ENCODE results near the gene CCL11.

The CCL11 gene

GRCh38 chr17:34257986-34258326 is 27.6 kb upstream of the CCL11 start:
- no peak for DNase-seq

- no peak for DNase-seq
These were observed 26.4 kb upstream of the CCL11 start for GRCh38 chr17:34259146-34259545.

GRCh38 chr17:34260861-34261260 is 24.7 kb upstream of the CCL11 start:
- no peak for DNase-seq

- no peak for DNase-seq
These were observed 23.8 kb upstream of the CCL11 start for GRCh38 chr17:34261568-34262337.

GRCh38 chr17:34265711-34266110 is 19.8 kb upstream of the CCL11 start:
- no peak for DNase-seq

- DNase-seq = no peak
These were observed 15.6 kb upstream of the CCL11 start, which contains the start of gene CCL7 for GRCh38 chr17:34269969-34270368. CCL7 (plus strand) TSS chr17:34270221; CDS start chr17:34270291, 70 bp downstream.

GRCh38 chr17:34275881-34276280 is 9.7 kb upstream of the CCL11 start:
- DNase-seq = peak; percentile 13

- no peak for DNase-seq
These were observed 8.7 kb upstream of the CCL11 start for GRCh38 chr17:34276826-34277225.

- DNase-seq = no peak
These were observed 2.0 kb upstream of the CCL11 start for GRCh38 chr17:34283571-34283970.

- DNase-seq = no peak
These were observed 2.3 kb downstream of the CCL11 start for GRCh38 chr17:34287875-34288274.

GRCh38 chr17:34290586-34290985 is 5.0 kb downstream of the CCL11 start:
- no peak for DNase-seq

- no peak for DNase-seq
These were observed 6.3 kb downstream of the CCL11 start for GRCh38 chr17:34291721-34292348.

GRCh38 chr17:34299027-34299426 is 13.5 kb downstream of the CCL11 start:
- no peak for DNase-seq

GRCh38 chr17:34299956-34300577 is 14.5 kb downstream of the CCL11 start:
- peak; percentile 54 for DNase-seq

GRCh38 chr17:34300652-34301370 is 15.3 kb downstream of the CCL11 start:
- no peak for DNase-seq

- no peak for DNase-seq
These were observed 16.4 kb downstream of the CCL11 start for GRCh38 chr17:34301986-34302385.

GRCh38 chr17:34302636-34303035 is 17.1 kb downstream of the CCL11 start:
- DNase-seq = no peak

GRCh38 chr17:34303606-34304005 is 18.1 kb downstream of the CCL11 start:
- DNase-seq = no peak

GRCh38 chr17:34305061-34305460 is 19.5 kb downstream of the CCL11 start:
- no peak for DNase-seq

- no peak for DNase-seq
These were observed 20.1 kb downstream of the CCL11 start for GRCh38 chr17:34305606-34306005.

- DNase-seq = no peak
These were observed 20.9 kb downstream of the CCL11 start for GRCh38 chr17:34306466-34306865.

- no peak for DNase-seq
These were observed 21.6 kb downstream of the CCL11 start for GRCh38 chr17:34307110-34307509.

GRCh38 chr17:34308371-34308770 is 22.8 kb downstream of the CCL11 start:
- DNase-seq = no peak

- no peak for DNase-seq
These were observed 25.7 kb downstream of the CCL11 start for GRCh38 chr17:34311291-34311690.
